ENCODE measurements around the gene MRPS15.

MRPS15 gene

DNA sequence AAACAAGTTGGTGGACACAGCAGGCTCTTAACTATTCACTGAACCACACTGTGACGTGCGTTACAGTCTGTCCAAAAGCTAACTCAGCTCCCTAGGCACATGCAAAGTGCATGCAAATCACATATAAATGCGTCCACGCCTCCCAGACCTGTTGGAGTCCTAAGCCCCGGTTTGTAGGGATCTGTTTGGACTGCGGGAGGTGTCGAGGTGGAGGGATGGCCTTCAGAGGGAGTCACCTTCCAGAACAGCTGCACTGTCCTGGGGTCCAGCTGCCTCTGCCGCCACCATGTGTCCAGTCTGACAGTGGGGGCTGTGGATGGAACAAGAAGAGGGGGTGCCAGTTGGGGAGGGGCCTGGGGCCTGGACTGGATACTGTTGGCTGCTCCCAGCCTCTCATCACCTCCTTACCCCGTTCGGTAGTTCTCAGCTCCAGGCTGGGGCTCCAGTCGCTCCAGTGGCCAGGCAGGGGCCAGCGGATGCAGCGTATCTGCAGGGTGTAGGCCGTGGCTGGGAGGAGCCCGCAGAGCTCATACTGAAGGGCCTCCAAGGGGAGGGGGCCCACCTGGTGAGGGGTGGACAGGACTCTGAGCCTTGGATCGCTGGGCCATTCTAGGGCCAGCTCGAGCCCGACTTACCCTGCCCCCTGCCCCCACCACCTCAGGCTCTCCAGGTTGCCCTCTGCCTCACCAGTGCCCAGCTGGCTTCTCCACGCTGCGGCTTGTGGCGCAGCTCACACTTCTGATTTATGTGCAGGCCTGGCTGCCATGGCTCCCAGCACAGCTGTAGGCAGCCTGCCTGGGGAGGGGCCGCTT, 7.9 kb upstream of the MRPS15 start:
- Histone ChIP-seq H3K27me3 (ENCODE audit: insufficient read depth, poor library complexity, severe bottlenecking) (no peaks in the 10 kb centered on the region), H3K27ac (replicated peaks) (no peak overlapping the region), H3K4me3 (replicated peaks; ENCODE audit: insufficient read depth, low read length) (no peak overlapping the region)
- no peak for DNase-seq (ENCODE audit: low read depth in 1 of 2, low spot score in 1 of 2)
- TF ChIP-seq SPI1 (IDR thresholded peaks at IDR 0.05; ENCODE audit: borderline replicate concordance, low read depth) (no peak), CTCF (IDR thresholded peaks at IDR 0.05; ENCODE audit: insufficient read depth, low read length) (no peak), GABPA (IDR thresholded peaks at IDR 0.05; ENCODE audit: low read depth) (no peak), POLR2AphosphoS5 (IDR thresholded peaks at IDR 0.05; ENCODE audit: low read depth) (no peak; the same call in 1 of the 2 replicates)
- TF ChIP-seq, protein P1, sequence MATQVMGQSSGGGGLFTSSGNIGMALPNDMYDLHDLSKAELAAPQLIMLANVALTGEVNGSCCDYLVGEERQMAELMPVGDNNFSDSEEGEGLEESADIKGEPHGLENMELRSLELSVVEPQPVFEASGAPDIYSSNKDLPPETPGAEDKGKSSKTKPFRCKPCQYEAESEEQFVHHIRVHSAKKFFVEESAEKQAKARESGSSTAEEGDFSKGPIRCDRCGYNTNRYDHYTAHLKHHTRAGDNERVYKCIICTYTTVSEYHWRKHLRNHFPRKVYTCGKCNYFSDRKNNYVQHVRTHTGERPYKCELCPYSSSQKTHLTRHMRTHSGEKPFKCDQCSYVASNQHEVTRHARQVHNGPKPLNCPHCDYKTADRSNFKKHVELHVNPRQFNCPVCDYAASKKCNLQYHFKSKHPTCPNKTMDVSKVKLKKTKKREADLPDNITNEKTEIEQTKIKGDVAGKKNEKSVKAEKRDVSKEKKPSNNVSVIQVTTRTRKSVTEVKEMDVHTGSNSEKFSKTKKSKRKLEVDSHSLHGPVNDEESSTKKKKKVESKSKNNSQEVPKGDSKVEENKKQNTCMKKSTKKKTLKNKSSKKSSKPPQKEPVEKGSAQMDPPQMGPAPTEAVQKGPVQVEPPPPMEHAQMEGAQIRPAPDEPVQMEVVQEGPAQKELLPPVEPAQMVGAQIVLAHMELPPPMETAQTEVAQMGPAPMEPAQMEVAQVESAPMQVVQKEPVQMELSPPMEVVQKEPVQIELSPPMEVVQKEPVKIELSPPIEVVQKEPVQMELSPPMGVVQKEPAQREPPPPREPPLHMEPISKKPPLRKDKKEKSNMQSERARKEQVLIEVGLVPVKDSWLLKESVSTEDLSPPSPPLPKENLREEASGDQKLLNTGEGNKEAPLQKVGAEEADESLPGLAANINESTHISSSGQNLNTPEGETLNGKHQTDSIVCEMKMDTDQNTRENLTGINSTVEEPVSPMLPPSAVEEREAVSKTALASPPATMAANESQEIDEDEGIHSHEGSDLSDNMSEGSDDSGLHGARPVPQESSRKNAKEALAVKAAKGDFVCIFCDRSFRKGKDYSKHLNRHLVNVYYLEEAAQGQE (IDR thresholded peaks at IDR 0.05; ENCODE audit: insufficient replicate concordance, low read depth), result no peak

DNA sequence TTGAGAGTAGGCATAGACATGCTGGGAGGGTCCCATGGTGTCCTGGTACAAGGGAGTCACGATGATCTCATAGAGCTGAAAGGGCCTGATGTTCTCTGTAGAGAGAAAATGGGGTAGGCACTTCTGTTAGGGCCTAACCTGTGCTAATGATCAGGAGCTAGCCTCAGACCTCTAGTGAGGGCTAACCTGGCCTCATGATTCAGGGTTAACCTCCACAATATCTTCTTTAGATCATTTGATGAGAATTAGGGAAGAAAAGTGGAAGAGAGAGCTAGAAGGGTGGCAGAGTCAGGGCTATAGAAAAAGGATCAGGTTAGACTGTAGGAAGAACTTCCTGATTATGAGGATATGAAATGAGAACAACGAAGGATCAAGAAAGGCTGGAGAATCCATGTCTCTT, 5.0 kb upstream of the MRPS15 start:
- TF ChIP-seq GABPA (IDR thresholded peaks at IDR 0.05; ENCODE audit: low read depth) (no peak), SPI1 (IDR thresholded peaks at IDR 0.05; ENCODE audit: borderline replicate concordance, low read depth) (no peak), CTCF (IDR thresholded peaks at IDR 0.05; ENCODE audit: insufficient read depth, low read length) (no peak), POLR2AphosphoS5 (IDR thresholded peaks at IDR 0.05; ENCODE audit: low read depth) (no peak)
- TF ChIP-seq, protein P1 (IDR thresholded peaks at IDR 0.05; ENCODE audit: insufficient replicate concordance, low read depth), result no peak
- Histone ChIP-seq H3K27me3 (ENCODE audit: insufficient read depth, poor library complexity, severe bottlenecking) (no peaks in the 10 kb centered on the region), H3K27ac (replicated peaks) (no peak overlapping the region), H3K4me3 (replicated peaks; ENCODE audit: insufficient read depth, low read length) (no peak overlapping the region)
- DNase-seq (ENCODE audit: low read depth in 1 of 2, low spot score in 1 of 2), result no peak

GRCh38 chr1:36467700-36468455, 3.7 kb upstream of the MRPS15 start:
- no peak for DNase-seq (ENCODE audit: low read depth in 1 of 2, low spot score in 1 of 2)
- H3K27ac ChIP-seq (replicated peaks), result no peak overlapping the region
- no peaks in the 10 kb centered on the region for H3K27me3 ChIP-seq (ENCODE audit: insufficient read depth, poor library complexity, severe bottlenecking)
- TF ChIP-seq, protein P1 (IDR thresholded peaks at IDR 0.05; ENCODE audit: insufficient replicate concordance, low read depth), result no peak
- TF ChIP-seq CTCF (IDR thresholded peaks at IDR 0.05; ENCODE audit: insufficient read depth, low read length), result no peak
- no peak for TF ChIP-seq GABPA (IDR thresholded peaks at IDR 0.05; ENCODE audit: low read depth)
- no peak for TF ChIP-seq SPI1 (IDR thresholded peaks at IDR 0.05; ENCODE audit: borderline replicate concordance, low read depth)
- TF ChIP-seq POLR2AphosphoS5 (IDR thresholded peaks at IDR 0.05; ENCODE audit: low read depth), result no peak
- no peak overlapping the region for H3K4me3 ChIP-seq (replicated peaks; ENCODE audit: insufficient read depth, low read length)

Measured in HL-60 (cell line).